Activated T-cell treated with anti-CD3 and anti-CD28 coated beads for 4 hours (primary cell): ENCODE results near the gene SLC9A1.

Experiments
- DNase-seq: peaks from one replicate; pipeline ENCODE4 v3.0.0-alpha.2; 2020

SLC9A1 gene

DNA sequence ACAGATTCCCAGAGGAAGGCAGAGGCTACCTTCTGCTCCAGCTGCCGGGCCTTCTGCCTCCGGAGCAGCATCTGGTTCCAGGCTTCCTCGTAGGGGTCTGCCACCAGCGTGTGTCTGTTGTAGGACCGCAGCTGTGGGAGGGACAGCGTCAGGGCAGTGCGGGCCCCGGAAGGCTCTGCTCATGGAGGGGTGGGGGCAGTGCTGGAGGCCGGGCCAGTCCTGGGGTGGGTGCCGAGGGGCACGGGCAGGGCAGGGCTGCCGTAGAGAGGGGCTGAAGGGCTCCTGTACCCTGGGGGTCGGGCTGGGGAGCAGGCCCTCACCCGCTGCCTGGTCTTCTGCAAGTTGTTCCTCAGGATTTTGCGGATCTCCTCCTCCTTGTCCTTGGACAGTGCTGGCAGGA, 53.2 kb downstream of the SLC9A1 start:
- no peak for DNase-seq

DNA sequence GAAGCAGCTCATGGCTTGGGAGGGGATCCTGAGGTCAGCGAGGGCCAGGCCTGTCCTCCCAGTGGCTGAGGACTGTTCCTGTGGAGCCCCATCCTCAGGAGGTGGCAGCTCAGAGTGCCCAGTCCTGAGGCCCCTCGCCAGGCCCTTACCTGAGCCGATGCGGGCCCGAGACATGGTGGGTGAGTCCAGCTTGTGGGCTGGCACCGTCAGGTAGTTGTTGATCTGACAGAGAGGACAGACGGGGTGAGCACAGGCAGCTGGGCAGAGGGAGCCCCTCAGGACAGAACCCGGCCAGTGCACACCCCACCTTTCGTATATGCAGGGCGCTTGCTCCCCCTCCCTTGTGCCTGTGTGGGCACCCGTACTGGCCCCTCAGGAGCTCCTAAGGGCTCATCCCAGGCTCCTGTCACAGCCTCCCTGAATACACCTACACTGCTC, 53.9 kb downstream of the SLC9A1 start:
- no peak for DNase-seq

DNA sequence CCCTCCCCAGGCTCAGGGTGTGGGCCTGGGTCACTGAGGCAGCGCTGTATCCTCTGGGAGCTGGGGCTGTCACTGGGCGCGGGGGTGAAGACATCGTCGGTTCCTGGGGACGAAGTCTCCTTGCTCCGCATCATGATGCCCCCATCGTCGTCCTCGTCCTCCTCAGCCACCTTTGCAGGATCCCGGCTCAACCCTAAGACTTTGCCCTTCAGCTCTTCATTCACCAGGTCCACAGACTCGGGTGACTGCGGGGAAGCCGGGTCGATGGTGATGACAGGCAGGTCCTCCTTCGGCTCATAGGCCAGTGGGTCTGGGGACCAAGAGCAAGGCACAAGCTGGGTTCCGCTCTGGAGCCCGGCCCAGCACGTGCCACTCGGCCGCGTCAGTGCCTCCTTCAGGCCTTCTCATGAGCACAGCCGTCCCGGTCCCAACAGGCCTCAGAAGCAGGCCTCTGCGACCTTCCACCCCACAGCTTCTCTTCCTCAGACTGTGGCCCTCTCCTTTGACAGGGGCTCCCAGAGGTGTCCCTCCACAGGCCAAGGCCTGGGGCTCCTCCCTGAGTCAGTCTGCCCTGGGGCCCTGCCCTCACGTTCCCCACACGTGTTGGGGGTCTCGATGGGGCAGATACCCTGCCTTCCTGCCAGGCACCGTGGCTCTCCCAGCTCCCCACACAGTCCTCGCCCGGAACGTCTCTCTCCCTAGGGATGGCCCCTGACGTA, 54.4 kb downstream of the SLC9A1 start:
- DNase-seq: no peak

DNA sequence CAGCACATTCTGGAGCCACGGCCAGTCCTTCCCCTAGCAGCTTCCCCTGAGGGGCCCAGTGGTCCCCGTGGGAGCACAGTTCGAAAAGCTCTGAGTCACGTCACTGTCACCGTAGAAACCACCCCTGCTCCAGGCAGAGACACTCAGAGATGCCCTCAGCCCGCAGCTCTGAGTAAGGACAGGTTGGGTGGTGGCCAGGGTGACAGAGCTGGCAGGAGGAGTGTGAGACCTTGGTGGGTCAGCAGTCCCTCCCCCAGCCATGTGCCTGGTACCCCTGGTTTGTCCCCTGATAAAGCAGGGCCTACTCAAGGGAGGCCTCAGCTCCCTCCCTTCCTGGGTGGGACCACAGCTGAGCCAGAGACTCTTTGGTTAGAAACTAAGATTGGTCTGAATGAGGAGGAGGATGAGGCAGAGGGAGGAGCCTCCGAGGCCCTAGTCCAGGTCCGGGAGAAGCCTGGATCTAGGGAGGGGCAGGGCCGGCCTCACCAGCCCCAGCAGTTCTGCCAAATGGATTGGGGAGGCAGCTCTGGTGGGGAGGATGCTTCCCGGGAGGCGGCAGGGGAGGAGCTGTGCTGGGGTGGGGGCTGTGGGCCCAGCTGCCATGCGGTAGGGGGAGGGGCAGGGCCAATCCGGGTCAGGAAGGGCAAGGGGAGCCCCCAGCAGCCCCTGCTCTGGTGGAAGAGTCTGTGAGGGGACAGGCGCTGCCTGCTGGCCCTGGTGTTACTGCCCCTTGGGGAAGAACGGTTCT, 55.2 kb downstream of the SLC9A1 start:
- DNase-seq: no peak

DNA sequence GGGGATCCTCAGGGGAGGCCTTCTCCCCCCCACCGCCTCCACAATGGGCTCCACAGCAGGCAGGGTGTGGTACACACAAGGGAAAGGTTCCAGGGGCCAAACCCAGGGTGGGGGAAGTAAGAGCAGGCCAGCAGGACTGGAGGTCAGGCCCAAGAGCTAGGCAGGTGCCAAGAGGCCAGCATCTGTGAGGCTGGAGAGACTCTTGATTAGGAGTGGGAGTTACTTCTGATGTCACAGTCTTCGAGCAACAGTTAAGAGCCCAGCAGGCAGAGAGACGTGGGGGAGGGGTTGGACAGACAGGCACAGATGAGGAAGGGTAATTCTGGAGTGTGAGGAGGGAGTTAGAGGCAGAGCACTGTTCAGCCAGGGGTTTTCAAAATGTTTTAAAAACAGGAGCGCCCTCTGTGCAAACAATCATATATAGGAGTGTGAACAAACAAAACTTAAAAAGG, 55.8 kb downstream of the SLC9A1 start:
- no peak for DNase-seq

DNA sequence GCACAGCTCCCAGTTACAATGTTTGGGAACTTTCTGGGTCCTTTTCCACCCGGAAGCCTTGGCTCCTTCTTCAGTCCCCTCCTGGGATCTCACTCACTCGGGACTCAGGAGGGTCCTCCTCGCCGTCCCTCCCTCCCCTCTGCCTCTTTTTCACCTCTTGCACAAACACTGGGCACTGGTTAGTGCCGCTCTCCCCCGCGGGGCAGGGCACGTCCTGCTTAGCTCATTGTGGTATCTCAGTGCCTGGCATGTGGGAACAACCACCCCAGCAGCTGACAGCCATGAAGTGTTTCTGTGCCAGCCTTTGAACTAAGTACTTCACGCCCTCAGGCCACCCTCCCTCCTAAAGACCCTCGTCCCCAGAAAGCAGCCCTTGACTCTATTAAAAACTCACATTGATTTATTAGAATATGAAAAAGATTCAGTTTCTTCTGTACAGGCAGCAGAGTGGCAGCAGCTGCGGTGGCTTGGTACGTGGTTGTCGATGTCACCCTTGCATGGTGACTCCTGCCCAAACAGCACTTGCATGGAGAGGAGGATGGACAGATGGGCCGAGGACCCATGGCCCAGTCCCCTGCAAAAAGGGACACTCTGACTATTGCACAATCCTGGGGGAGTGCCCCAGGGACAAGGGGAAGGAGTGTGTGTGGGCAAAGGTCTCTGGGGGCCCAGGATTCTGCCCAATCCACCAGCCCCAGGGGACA, 56.3 kb downstream of the SLC9A1 start:
- no peak for DNase-seq

DNA sequence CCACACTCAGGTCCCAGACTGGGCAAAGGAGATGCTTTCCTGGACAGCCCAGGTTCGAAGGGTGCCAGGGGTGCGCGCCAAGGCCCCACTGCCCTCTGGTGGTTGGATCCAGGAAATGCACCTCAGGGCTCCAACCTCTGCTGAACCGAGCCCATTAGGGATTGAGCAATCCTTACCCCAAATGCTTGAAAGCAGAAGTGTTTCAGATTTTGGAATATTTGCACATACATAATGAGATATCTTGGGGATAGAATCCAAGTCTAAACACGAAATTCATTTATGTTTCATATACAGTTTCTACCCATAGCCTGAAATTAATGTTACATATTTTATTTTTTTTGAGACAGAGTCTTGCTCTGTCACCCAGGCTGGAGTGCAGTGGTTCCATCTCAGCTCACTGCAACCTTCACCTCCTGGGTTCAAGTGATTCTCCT, 57.4 kb downstream of the SLC9A1 start:
- peak; percentile 72 for DNase-seq

DNA sequence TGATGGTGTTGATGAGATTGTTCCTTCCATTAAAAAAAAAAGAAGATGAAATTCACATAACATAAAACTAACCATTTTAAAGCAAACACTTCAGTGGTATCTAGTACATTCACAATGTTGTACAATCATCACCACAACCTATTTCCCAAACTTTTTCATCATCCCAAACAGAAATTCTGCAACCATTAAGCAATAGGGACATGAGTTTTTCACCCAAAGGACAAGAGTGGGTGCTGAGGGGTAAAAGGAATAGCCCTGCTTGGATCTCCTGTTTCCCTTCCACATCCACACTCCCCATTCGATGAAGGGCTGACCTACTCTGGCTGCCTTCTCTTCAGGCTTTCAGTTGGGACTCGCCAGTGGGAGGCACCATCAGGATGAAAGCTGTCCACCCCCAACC, 59.3 kb downstream of the SLC9A1 start:
- DNase-seq: no peak

DNA sequence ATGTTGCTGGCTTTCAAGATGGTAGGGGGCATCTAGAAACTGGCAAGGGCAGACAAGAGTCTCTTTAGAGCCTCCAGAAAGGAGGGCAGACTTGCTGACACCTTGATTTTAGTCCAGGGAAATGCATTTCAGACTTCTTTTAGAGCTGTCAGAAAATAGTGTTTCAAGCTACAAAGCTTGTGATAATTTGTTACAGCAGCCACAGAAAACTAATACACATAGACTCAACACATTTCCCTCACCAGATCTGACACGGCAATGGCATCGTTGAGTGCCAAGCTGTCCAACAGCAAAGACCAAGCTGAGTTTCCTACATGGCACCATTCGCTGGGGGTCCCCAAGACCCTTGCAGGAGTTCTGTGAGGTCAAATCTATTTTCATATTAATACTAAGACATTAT, 62.0 kb downstream of the SLC9A1 start:
- DNase-seq: no peak

DNA sequence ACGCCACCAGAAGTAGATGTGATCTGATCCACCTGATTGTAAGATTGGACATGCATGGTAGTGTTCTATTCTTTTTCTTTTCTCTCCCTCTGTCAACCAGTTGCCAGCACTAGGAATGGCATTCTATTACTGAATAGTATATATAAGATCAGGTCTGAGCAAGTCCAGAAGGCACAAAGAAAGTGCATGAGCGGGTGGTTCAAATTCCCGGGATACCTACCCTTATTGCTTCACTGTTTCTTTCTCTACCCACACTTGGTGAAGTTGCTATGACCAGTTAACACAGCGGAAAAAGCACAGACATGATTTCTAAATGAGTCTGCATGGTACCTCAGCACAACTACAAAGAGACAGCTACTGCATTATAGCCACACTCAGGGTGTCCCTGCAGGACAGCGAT, 64.0 kb downstream of the SLC9A1 start:
- DNase-seq: no peak

DNA sequence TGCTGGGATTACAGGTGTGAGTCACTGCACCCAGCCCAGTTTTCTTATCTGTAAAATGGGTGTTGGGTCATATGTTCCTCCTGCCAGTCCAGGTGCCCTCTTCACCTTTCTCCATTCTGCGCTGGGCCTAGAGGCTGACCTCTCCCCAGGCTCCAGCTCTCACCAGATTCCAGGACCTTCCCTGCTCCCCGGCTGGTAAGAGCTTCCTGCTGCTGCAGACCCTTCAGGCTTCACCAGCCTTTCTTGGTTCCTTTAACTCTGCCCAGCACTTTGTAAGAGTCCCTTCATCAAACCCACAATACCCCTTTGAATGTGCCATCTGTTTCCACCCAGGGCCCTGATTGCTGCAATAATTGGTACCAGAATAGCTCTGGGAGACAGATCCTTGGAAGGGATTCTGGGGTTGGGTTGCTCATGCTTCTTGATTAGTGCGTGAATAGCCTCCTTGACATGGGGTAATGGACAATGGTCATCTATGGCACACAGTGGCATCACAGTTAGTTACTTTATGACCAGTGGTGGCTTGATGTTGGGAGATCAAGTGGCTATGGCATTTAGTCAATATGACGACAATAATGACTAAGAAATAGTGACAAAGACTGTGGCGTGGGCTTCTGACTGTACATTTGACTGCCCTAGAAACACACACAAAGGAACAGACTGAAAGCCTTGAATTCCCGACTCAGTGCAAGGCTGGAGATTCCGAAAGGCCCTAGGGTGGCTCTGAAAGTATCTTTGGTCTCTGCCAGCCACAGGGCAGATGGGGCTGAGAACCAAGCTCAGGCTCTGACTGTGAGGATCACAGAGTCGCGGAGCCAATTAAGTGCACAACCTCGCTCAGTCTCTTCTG, 67.3 kb downstream of the SLC9A1 start:
- no peak for DNase-seq

DNA sequence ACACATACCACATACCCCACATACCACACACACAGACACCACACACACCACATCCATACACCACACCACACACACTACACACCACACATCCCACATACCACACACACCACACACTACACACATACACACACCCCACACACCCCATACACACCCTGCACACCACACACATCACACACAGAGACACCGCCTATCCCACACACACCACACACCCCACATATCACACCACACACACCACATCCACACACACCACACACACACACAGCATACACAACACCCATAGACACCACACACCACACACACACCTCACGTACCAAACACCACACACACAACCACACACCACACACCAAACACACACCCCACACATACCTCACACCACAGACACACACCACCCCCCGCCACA, 68.3 kb downstream of the SLC9A1 start:
- DNase-seq: no peak

DNA sequence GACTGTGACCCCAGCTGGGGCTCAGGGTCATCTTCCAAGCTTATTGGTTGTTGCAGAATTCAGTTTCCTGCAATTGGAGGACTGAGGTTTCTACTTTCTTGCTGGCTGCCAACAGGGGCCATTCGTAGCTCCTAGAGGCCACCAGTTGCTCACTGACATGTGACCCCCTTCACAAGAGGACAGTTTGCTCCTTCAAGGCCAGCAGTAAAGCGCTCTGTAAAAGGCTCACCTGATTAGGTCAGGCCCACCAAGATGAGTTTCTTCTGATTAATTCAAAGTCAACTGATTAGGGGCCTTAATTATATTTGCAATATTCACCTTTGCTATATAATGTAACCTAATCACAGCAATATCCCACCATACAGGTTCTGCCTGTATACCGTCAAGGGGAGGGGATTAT, 68.9 kb downstream of the SLC9A1 start:
- DNase-seq: no peak

DNA sequence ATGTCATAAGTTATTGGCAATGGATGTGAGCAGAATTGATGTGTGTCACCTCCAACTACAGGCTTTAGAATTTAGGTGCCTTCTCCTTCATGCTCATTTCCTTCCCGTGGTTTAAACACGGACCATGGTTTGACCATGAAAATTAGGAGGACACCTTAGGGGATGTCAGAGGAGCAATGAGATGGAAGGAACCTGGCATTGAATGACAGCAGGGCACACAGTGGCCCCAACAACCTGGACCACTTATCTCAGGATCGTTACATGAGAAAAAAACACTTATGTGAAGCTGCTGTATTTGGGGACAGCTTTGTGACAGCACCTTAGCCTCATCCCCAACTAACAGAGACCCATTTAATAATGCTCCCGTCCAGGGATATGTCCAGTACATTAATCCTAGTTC, 70.8 kb downstream of the SLC9A1 start:
- DNase-seq: no peak

DNA sequence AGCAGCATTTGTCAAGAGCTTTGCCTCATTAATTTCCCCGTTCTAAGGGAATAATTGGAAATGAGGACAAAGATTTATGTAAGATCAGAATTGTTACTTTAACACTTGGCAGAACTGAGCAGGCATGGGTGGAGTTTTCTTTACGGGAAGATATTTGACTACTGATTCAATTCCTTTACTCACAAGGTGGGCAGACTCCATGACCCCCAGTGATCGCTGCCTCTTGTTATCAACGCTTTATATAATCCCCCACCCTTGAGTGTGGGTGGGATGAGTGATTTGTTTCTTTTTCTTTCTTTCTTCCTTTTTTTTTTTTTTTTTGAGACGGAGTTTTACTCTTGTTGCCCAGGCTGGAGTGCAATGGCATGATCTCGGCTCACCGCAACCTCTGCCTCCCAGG, 77.0 kb downstream of the SLC9A1 start:
- DNase-seq: no peak

DNA sequence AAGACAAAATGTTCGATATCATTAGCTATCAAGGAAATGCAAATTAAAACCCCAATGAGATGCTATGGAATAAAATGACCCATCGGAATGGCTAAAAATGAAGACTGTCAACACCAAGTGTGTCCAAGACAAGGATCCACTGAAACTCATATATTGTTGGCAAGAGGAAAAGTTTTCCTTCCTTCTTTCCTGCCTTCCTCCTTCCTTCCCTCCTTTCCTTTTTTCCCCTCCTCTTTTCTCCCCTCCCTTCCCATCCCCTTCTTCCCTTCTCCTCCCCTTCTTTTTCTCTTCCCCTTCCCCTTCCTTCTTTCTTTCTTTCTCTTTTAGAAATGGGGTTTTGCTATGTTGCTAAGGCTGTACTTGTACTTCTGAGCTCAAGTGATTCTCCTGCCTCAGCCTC, 78.1 kb downstream of the SLC9A1 start:
- DNase-seq: no peak

DNA sequence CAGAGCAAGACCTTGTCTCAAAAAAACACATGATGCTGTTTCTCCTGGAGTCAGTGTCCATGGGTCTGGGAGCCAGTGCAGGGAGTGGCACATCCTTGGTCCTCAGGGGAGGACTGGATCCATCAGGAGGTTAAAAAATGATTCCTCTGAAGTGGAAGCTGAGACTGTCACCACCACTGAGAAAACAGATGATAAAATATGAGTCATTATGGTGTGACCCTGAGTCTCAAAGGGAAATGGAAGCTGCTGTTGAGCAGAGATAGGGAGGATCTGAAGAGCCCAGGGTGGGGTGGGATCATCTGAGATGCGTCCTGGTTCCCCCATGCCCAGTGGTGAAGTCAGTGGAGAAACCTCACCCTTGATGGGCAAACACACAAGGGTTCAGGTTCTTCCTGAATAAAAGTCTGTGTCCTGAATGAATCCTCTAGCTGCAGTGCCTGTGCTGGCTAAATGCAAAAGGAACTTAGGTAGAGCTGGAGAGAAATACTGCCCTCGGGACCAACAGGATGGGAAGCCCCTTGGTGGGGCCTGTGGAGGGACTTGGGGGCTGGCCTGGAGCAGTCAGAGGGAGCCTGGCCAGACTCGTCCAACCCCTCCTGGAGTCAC, 80.6 kb downstream of the SLC9A1 start:
- DNase-seq: no peak

DNA sequence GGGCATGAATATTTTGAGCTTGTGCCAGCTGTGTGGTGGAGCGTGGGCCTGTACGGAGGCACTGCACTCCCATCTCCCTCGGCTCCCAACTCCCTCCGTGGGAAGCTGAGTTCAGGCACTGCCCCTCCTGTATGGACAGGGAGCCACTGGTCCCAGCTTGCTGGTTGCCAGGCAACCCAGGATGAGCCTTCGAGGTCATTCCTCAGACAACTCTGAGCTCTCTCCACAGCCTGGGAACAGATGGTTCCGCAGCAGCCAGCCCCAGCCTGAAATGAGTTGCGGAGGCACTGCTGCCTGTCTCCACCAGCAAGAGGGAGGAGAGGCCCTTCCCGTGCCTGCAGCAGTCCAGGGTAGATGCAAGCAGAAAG, 83.9 kb downstream of the SLC9A1 start:
- no peak for DNase-seq

DNA sequence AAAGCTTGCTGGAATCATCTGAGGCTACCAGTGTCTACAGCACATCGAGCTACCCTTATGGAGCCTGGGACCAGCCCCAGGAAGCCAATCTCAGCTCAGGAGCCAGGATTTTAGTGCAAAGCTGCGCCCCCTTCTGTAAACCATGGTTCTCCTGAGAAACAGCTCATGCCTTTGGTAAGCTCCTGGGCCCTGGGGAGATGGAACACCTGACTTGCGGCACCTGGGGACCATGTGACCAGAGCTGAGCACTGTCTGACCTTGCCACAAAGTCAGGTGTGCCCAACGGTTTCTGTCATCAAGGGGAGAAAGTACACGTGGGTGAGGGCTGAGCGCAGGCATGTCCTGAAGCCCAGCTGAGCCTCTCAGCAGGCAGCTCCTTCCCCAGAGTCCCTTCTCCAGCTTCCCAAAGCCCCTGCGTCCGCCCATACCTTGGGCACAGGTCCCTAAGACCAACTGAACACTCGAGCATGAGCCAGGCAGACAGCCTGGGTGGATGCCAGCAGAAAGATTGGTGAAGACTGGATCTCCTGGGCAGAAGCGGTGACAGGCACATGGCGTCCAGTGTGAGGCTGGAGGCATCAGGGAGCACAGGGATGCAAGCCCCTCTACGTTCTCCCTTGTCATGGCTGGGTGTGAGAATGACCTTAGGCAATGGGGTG, 84.4 kb downstream of the SLC9A1 start:
- no peak for DNase-seq

DNA sequence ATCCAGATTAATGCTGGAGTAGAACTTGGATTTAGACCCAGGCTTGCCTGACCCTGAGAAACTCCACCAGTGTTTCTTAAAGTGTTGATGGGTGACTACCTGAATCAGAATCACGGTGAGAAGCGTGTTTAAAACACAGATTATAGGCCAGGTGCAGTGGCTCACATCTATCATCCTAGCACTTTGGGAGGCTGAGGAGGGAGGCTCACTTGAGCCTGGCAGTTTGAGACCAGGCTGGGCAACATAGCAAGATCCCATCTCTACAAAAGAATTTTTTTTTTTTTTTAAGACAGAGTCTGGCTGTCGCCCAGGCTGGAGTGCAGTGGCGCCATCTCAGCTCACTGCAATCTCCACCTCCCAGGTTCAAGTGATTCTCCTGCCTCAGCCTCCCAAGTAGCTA, 86.0 kb downstream of the SLC9A1 start:
- no peak for DNase-seq

DNA sequence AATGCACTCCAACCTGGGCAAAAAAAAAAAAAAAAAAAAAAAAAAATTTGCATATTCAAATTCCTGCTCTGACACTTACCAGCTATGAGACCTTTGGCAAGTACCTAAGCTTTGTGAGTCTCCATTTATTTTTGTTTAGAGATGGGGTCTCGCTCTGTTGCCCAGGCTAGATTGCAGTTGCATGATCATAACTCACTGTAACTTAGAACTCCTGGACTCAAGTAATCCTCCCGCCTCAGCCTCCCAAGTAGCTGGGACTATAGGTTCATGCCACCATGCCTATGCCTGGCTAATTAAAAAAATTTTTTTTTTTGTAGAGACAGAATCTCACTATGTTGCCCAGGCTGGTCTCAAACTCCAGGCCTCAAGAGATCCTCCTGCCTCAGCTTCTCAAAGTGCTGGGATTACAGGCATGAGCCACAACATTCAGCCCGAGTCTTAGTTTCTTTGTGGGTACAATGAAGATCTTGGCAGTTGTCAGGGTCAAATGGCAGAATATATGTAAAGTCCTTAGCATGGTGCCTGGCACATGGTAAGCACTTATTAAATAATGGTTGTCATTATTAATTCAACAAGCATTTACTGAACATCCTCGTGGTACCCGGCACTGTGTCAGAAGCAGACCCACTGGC, 88.8 kb downstream of the SLC9A1 start:
- DNase-seq: no peak

DNA sequence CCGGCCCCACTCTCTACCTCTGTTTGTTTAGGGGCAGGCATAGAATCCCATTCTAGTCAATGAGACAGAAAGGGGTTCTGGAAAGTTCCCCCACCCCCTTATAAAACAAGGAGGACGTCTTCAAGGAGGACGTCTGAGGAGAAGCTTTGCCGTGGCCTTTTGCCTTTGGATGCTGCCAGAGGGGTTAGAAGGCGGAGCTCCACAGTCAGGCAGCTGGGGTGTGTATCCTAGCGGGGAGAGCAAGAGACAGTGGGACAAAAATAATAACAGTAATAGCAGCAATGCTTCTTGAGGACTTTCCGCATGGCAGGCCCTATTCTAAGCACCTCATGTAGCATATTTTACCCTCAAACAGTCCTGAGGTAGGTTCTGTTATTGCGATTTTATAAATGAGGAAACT, 94.0 kb downstream of the SLC9A1 start:
- no peak for DNase-seq
